IPS-20b (cell line): ENCODE results near the gene ALDH1B1.

Source experiments
- H3K27ac ChIP-seq: one replicate; pipeline ENCODE4 v1.5.1; 2013; ENCODE audit warnings: low read length
- H3K27me3 ChIP-seq: 2 replicates; pipeline ENCODE4 v1.6.1; 2013; ENCODE audit warnings: mild to moderate bottlenecking, low read length, inconsistent platforms; ENCODE audit not compliant: insufficient read depth
- H3K36me3 ChIP-seq: 2 replicates; pipeline ENCODE4 v1.6.1; 2013; ENCODE audit warnings: low read depth, mild to moderate bottlenecking, inconsistent platforms, low read length, moderate library complexity; ENCODE audit not compliant: insufficient read depth
- H3K4me1 ChIP-seq: 2 replicates; pipeline ENCODE4 v1.6.1; 2013; ENCODE audit warnings: mild to moderate bottlenecking, control low read depth, inconsistent platforms, low read length, moderate library complexity; ENCODE audit not compliant: insufficient read depth
- H3K4me3 ChIP-seq: 2 replicates; pipeline ENCODE4 v1.5.1; 2013; ENCODE audit warnings: mild to moderate bottlenecking, low read length, inconsistent platforms
- H3K9ac ChIP-seq: 2 replicates; pipeline ENCODE4 v1.6.1; 2013; ENCODE audit warnings: low read depth, mild to moderate bottlenecking, inconsistent platforms, low read length, moderate library complexity
- H3K9me3 ChIP-seq: 2 replicates; pipeline ENCODE4 v1.6.1; 2013; ENCODE audit warnings: mild to moderate bottlenecking, low read depth, low read length, inconsistent platforms; ENCODE audit not compliant: insufficient read depth

The ALDH1B1 gene

GRCh38 chr9:38437193-38437823 lies 44.8 kb downstream of the ALDH1B1 start:
- no peak overlapping the region for H3K4me3 ChIP-seq

DNA sequence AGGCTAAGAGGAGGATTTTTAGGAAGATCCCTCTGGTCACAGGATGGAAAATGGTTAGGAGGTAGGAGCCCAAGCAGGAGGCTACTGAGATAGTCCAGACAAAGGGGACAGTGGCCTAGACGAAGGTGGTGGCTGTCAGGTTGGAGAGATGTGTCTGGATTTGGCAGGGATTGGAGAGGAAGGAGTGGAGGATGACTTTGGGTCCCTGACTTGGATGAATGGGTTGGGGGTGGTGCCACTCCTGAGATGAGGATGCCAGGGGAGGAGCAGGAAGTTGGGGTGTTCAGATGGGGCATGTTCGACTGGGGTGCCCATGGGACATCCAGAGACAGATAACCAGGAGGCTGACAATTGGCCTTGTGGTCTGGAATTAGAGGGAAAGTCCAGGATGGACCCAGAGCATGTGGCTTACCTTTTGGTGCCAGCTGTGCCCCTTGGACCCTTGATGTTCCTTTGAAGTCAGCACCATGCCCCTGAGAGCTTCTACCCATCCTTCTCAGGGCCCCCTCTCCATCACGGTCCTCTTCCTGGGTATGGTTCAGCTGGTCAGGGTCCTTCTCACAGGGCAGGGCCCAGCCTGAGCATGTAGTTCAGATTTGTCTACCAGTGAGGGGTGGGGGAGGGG lies 46.9 kb downstream of the ALDH1B1 start:
- H3K4me3 ChIP-seq: no peak overlapping the region
- H3K9me3 ChIP-seq: no peaks in the 10 kb centered on the region
- no peak overlapping the region for H3K27ac ChIP-seq
- no peak overlapping the region for H3K9ac ChIP-seq
- peaks cover 3% of the 10 kb centered on the region for H3K4me1 ChIP-seq
- no peaks in the 10 kb centered on the region for H3K36me3 ChIP-seq
- H3K27me3 ChIP-seq: no peaks in the 10 kb centered on the region

More at GRCh38 chr9:38437193-38437823, 44.8 kb downstream of the ALDH1B1 start:
- no peak overlapping the region for H3K27ac ChIP-seq
- H3K27me3 ChIP-seq: no peaks in the 10 kb centered on the region
- no peak overlapping the region for H3K9ac ChIP-seq
- H3K4me1 ChIP-seq: peaks cover 7% of the 10 kb centered on the region
- no peaks in the 10 kb centered on the region for H3K9me3 ChIP-seq
- no peaks in the 10 kb centered on the region for H3K36me3 ChIP-seq

DNA sequence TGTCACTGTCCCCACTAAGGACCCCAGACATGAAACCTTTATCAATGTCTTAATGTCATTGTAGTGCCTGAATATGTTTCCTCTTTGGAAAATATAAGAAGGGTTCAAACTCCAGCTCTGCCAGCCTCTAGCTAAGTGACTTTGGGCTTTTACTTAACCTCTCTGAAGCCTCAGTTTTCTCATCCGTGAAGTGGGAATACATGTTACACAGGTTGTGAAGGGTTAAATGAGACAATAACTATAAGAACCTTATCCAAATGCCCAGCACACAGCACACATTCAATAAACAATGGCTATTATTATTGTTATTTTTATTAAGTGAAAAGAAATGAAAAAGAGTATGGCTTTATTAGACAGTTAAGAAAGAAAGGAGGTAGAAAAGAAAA lies 47.4 kb downstream of the ALDH1B1 start:
- no peak overlapping the region for H3K27ac ChIP-seq
- no peak overlapping the region for H3K9ac ChIP-seq
- no peaks in the 10 kb centered on the region for H3K9me3 ChIP-seq
- H3K4me1 ChIP-seq: no peaks in the 10 kb centered on the region
- no peaks in the 10 kb centered on the region for H3K27me3 ChIP-seq
- H3K4me3 ChIP-seq: no peak overlapping the region
- no peaks in the 10 kb centered on the region for H3K36me3 ChIP-seq

DNA sequence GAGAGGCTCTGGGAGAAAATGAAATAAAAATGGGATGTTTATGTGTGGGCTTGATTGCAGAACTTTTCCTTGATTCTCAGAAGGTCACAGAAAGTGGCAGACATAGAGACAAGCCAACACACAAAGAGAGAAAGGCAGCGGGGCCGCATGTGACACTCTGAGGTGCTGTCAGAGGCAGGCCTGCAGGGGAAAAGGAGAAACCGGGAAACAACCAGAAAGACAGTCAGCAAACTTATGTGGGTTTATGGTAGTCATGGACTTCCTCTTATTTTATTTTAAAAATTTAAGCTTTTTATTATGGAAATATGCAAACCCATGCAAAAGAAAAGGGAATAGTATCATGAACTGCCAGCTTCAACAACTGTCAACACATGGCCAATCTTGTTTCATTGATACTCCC lies 48.0 kb downstream of the ALDH1B1 start:
- no peaks in the 10 kb centered on the region for H3K9me3 ChIP-seq
- no peaks in the 10 kb centered on the region for H3K36me3 ChIP-seq
- no peak overlapping the region for H3K27ac ChIP-seq
- no peaks in the 10 kb centered on the region for H3K4me1 ChIP-seq
- no peak overlapping the region for H3K4me3 ChIP-seq
- H3K27me3 ChIP-seq: no peaks in the 10 kb centered on the region
- H3K9ac ChIP-seq: no peak overlapping the region

DNA sequence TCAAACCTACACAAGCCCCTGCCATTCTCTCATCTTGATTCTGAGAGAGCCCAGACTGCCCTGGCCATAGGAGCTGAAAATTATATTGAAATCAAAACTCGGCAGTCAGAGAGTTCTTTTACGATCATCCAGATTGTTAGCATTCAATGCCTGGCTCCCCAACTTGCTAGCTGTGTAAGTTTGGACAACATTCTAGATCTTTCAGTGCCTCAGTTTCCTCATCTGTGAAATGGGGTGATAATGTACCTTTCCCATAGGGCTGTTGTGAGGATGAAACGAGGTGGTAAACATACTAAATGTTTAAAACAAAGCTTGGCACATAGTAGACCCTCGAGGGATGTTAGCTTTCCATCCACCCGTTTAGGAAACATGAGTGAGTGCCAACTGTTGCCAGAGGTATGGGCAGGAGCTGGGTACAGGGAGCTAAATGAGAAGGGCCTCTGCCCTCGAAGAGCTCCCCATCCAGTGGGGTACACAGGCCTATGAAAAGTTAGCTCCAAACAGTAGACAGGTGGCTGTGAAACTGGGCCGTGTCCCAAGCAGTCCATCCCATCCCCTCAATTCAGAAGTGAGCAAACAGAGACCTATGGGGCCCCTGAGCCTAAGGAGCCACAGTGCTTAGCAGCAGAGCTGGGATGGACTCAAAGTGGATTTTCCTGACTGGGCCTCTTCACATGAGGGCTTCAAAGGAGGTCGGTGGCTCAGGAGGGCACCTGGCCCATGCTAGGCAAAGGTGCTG lies 49.0 kb downstream of the ALDH1B1 start:
- no peaks in the 10 kb centered on the region for H3K4me1 ChIP-seq
- H3K9ac ChIP-seq: no peak overlapping the region
- no peaks in the 10 kb centered on the region for H3K27me3 ChIP-seq
- no peaks in the 10 kb centered on the region for H3K36me3 ChIP-seq
- no peak overlapping the region for H3K27ac ChIP-seq
- no peak overlapping the region for H3K4me3 ChIP-seq
- H3K9me3 ChIP-seq: no peaks in the 10 kb centered on the region

DNA sequence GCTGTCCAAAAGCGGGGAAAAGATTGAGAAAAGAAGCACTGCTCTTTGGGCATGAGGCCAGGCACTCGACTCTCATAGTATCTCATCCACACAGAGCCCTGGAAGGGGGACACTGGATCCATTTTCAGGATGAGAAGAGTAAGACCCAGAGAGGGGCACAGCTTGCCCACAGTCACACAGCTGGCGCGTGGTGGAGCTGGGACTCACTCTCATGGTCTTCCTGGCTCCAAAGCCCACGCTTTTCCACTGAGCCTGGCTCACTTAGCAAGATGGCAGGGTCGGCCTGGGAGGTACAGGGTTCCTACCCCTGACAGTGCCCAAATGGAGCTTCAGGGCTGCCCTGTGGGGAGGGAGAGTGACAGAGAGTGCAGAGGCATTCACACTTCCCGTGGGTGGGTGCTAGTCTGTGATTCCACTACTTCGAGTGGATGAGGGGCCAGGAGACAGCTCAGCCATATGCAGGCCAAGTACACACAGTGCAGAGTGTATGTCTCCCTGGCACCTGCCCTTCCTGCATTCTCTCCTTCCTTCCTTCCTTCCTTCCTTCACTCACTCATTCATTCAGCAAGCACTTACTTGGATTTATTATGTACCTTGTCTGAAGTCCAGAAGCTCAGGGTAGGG lies 50.1 kb downstream of the ALDH1B1 start:
- Histone ChIP-seq H3K36me3 (no peaks in the 10 kb centered on the region), H3K27ac (no peak overlapping the region), H3K4me3 (no peak overlapping the region), H3K4me1 (no peaks in the 10 kb centered on the region), H3K9me3 (no peaks in the 10 kb centered on the region), H3K9ac (no peak overlapping the region), H3K27me3 (no peaks in the 10 kb centered on the region)

- no peaks in the 10 kb centered on the region for H3K36me3 ChIP-seq
- H3K4me1 ChIP-seq: no peaks in the 10 kb centered on the region
- H3K27ac ChIP-seq: no peak overlapping the region
- H3K9ac ChIP-seq: no peak overlapping the region
- H3K9me3 ChIP-seq: no peaks in the 10 kb centered on the region
- H3K4me3 ChIP-seq: no peak overlapping the region
- no peaks in the 10 kb centered on the region for H3K27me3 ChIP-seq
Observed at GRCh38 chr9:38443181-38443580, 50.7 kb downstream of the ALDH1B1 start.

DNA sequence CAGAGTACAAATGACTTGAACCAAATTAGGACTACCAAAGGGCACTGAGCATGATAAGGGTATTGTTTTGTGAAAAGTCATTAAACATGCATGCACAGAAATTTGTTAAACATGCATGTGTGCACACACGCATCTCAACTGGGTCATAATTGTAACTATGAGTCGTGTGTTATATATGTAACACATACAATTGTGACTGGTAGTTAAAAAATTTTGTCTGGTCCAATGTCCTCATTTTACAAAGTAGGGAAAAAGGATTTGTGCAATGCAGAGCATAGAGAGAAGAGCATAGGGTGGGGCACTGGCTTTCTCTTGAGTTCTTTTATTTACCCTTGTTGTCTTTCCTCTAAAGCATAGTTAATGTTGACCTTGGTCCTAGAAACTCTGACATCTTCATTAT lies 51.1 kb downstream of the ALDH1B1 start:
- Histone ChIP-seq H3K9me3 (no peaks in the 10 kb centered on the region), H3K9ac (no peak overlapping the region), H3K36me3 (no peaks in the 10 kb centered on the region), H3K27me3 (no peaks in the 10 kb centered on the region), H3K4me1 (no peaks in the 10 kb centered on the region), H3K27ac (no peak overlapping the region), H3K4me3 (no peak overlapping the region)

GRCh38 chr9:38445154-38446043 lies 52.9 kb downstream of the ALDH1B1 start:
- Histone ChIP-seq H3K9me3 (no peaks in the 10 kb centered on the region), H3K36me3 (no peaks in the 10 kb centered on the region), H3K4me1 (no peaks in the 10 kb centered on the region), H3K27ac (no peak overlapping the region), H3K4me3 (no peak overlapping the region), H3K27me3 (no peaks in the 10 kb centered on the region), H3K9ac (no peak overlapping the region)

DNA sequence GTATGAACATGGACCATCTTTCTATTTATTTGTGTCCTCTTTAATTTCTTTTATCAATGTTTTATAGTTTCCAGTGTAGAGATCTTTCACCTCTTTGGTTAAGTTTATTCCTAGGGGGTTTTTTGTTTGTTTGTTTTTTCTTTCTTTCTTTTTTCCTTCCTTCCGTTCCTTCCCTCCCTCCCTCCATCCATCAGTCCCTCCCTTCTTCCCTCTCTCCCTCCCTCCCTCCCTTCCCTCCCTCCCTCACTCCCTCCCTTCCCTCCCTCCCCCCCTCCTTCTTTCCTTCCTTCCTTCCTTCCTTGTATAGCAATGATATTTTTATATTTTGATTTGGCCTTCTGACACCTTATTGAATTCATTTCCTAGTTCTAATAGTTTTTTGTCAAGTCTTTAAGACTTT lies 55.2 kb downstream of the ALDH1B1 start:
- no peaks in the 10 kb centered on the region for H3K36me3 ChIP-seq
- no peaks in the 10 kb centered on the region for H3K27me3 ChIP-seq
- no peaks in the 10 kb centered on the region for H3K4me1 ChIP-seq
- 0 out of 2 replicates have a peak, but pooled peaks cover 5% of the 10 kb centered on the region for H3K9me3 ChIP-seq
- H3K27ac ChIP-seq: no peak overlapping the region
- no peak overlapping the region for H3K9ac ChIP-seq
- no peak overlapping the region for H3K4me3 ChIP-seq
